Activated CD8-positive, alpha-beta memory T cell treated with anti-CD3 and anti-CD28 coated beads for 4 hours (primary cell): Measurements from ENCODE around the gene SAAL1.

Experiments
- DNase-seq, 2 donors: peaks; one replicate each; pipeline ENCODE4 v3.0.0-alpha.2; 2020; ENCODE audit warnings: low read depth in 2 of 2

The SAAL1 gene

DNA sequence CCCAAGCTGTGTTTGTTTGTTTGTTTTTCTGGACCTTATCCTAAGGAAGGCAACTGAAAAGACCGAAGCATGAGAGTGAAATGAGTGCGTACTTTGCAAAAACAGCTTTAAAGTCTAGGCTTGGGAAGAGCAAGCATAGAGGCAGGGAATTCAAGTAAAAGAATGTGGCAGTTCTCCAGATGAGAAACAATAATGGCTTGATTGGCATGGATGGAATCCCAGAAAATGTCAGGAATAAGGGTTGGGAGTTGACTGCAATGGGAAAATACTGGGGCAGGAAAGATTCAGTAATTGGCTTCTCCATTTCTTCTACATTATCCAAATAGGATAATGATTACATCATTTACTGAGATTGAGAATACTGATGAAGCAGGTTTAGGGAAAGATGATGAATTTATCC lies 17.5 kb downstream of the SAAL1 start:
- DNase-seq: no peak

DNA sequence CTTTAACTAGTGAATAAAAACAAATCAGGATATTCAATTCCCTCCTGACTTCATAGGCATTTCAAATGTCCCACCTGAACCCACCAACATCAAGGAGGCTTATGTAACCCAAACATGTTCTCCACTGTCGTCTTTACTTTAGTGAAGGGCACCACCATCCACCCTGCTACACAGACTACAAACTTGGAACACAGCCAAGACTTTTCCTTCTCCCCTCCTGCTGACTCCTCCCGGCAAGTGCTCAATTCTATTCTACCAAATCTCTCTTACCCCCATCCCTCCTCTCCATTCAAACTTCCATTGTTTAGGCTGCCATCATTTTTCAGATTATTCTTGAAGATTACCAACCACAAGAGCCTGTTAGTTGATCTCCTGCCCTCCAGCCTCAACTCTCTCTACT lies 24.3 kb downstream of the SAAL1 start:
- no peak for DNase-seq

DNA sequence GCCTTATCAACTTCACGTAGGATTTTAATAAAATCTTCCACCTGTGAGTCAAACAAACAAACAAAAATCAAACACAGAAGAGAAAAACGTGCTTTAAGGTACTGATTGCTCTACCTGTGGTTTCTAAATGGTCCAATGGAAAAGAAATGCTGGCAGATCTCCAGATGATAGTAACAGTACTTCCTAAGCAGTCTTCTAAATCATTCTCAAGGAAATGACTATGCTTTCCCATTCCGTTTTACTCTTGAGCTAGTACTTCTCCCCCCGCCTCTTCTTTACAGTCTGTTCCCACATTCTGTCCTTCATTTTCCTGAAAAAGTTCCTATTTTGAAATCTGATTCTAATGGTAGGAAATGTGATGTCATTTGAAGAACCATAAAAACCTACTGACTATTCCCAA lies 25.4 kb downstream of the SAAL1 start:
- DNase-seq: no peak

DNA sequence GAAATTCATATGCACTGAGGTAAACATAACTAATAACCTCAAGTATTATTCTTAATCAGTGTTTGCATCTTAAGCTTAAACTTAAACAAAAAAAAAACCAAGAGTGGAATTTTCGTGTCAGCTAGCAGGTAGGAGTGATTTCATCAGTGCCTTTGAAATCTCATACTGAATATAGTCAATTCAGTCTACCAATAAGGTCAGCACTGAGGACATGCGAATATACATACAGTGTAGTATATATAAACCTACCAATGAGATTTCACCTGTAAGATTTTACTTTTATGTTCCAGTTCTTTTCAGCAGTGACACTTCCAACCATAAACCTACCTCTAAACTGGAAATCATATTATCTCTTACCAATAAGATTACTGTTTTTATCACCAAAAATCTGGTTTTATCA lies 27.0 kb downstream of the SAAL1 start:
- no peak for DNase-seq

DNA sequence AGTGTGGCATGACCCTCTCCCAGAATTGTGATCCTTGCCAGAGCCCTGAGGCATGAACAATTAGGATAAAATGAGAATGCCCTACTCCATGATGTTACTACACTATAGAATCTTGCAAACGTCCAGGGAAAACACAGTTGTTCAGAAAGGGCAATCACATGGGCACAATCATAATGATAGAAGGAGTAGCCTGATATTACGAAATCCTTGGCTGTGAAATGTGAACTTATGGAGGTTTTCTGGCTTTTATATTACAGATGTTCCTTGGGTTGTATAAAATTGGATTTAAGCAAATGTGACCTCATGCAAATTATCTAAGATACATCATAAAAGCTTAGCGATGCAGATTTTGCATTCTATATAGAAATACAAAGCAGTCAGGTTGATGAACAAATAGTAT lies 30.4 kb downstream of the SAAL1 start:
- DNase-seq: no peak

DNA sequence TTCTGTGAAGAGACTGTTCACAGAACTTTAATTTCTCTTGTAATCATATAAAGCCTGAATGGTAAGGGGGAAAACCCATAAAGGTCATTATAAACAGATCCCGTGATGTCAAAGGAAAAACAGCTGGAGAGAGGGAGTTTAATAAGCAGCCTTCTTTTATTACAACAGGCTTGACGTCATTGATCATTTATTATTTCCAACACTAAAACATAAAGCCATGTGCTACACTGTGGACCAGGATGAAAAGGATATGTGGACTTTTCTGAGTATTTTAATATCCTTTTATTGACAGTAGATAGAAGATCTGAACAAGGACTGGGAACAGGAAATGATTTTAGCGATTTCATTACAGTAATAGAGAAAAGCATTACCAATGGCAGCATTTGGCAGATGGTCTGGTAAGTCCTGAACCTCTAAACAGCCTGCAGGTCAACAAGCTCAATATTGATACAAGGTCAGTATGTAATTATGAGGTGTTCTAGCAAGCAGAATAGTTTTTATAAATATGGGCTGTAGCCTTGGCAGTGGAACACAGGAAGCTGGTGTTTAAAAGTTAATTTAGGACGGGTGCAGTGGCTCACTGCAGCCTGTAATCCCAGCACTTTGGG lies 34.7 kb downstream of the SAAL1 start:
- no peak for DNase-seq

DNA sequence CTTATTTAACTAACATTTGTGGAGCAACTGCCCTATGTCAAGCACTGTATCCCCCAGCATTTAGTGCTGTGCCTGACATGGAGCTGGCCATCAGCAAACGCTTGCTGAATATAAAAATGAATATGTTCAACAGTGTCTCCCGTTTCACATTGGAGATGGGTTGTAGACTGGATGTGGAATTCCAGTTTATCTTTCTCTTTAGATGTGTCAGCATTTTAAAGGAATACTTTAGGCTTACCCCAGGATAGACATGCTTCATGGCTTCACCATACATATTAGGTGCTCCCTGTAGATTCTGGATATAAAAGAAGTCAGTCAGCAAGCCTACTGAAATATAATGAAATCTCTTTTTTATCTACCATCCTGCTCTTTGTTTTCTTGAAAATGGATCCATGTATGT lies 38.5 kb downstream of the SAAL1 start:
- no peak for DNase-seq

DNA sequence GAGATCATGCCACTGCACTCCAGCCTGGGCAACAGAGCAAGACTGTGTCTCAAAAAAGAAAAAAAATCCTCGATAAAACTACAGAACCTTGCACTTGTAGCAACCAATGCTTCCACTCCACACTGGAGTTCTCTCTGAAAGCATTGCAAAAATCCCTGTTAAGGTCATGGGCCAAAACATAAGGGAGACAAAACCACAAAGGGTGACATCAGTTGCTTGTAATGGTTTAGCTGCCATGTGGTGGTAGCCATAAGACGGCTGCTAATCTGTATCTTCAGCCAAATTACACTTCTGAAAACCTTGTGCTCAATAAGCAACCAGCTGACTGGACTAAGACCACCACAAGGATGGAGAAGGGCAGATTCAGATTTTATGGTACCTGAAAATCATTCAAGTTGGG lies 39.3 kb downstream of the SAAL1 start:
- no peak for DNase-seq

DNA sequence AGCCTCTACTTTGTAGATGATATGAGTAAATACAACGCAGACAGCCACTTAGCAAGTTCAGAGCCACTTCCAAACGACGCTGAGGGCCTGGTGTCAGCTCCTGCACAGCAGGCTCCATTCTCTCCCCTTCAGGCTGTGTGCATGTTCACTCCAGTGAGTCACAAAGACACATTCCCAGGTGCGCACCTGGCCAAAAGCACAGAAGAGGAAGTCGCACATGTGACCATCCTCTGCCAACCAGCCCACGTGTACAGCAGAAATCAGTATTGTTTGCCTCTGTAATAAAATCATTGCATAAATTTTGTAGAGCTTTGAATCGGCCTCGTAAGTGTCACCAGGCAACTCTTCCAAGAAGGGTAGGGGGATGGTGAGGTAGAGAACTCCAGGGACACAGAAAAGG lies 40.3 kb downstream of the SAAL1 start:
- no peak for DNase-seq

DNA sequence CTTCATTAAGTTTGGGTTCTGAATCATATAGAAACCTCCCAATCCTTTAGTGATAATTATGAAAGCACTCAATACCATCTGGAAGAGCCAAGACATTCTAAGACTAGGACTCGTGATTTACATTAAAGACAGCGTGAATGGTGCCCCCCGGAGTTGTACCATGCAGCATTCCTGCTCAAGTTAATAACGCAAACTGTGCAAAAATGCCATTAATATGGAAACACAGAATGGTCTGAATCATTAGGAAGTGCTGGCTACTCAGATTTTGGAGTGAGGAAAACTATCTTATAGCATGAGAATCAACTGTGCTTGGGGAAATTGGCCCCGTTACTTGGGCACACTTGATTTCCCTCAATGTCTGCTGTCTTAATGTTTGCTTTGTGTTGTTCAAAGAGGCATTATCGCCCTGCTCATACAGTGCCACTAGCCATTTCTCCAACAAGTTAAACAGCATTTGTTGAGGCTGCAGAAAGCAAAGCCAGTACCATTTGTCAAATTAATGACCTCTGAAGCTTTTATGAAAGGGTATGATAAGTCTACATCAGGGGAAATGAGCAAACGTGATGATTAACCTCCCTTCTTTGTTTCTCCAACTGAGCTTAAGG lies 41.3 kb downstream of the SAAL1 start:
- DNase-seq: no peak

DNA sequence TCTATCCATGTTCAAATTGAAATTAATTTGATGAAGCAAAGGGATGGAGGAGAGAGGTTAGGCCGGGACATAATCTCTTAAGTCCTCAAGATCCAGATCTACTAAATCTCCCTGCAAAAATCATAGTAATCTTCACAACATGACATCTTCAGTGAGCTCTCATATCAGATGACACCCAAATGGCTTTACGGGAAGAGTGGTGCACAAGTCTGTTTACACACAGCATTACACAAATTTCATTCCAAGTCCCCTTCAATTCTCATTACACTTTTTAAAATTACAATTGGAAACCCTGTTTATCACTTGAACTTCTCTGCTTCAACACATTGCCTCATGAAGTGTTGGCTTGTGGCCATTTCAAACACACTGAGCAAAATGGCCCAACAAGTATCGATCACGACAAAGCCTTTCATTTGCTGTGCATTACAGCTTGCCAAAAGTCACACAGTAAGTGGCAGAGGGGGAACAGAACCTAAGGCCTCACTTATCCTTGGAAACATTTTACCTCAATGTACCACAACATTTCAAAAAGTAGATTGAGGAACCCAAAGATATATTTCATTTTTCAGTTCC lies 41.9 kb downstream of the SAAL1 start:
- no peak for DNase-seq

DNA sequence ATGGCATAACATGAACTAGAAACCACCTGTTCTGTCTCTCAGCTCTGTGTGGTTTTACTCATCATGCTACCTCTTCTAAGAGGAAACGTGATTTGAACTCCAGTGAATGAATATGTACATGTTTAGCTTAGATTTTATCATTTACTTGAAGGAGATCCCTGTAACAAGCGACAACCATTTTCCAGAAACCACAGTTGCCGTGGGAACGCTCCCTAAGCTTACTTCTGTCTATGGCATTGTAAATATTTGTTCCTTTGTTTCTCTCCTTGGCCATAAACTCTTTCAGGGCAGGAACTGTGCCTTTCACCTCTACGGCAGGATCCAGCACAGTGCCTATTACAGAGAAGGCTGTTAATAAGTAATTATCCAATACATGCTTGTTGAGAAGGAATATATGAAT lies 42.8 kb downstream of the SAAL1 start:
- DNase-seq: no peak

DNA sequence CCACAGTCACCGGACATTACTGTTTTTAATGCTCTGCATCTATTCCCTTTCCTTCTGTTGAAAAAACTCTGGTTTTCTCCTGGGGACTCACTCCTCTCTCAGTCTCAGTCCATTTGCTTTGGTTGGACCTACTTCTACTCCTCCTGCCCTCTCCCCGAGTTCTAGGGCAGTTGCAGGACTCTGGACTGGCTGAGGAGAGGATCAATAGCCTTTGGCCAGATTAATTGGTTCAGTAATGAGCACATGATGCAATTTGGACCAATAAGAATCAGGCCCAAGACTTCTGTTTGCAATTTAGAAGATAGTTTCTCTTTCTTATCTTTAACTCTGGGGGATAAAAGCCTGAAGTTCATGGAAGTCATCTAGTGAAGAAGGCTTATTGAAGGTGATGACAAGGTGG lies 44.5 kb downstream of the SAAL1 start:
- DNase-seq: no peak

DNA sequence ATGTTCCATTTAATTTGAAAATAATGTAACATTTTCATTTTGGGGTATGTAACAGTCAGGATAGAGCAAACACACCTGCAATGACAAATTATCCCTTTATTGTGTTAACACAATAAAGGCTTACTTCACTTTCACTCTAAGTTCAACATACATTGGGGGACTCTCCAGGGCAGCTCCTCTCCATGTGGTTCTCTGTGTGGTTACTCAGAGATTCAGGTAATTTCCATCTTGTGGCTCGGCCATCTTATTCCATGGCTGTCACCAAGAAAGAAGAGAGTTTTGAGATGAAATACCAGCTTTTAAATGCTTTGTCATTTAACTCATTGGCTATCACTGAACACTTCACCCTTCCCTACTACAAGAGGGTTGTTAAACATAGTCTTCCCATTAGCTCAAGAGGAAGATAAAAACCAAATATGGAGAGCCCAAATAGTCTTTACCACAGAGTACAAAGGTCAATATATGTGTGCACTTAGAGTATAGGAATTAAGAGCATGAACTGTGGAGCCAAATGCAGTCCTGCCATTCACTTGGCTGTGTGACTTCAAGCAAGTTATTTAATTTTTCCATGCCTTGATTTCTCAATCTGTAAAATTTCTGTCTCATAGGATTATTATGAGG lies 49.2 kb downstream of the SAAL1 start:
- no peak for DNase-seq

DNA sequence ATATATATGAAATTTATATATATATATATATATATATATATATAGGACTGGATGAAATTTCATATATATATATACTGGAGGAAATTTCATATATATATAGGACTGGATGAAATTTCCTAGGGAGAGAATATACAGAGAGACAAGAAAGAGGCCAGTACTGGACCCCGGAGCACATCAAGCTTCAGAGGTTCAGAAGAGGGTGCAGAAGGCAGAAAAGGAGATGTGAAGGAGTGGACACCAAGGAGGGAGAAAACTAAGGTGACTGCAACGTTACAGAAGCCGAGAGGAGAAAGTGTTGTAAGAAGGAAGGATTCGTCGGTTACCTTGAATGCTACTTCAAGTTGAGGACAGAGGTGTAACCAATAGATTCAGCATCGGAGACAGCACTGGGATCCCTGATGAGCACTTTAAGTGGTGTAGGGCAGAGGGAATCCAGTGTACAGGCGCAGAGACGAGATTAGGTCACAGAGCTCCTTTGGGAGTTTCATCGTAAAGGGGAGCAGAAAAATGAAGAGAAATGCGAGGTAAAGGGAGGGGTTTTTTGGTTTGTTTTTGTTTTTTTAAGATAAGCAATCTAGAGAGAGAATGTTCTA lies 51.3 kb downstream of the SAAL1 start:
- DNase-seq: no peak

DNA sequence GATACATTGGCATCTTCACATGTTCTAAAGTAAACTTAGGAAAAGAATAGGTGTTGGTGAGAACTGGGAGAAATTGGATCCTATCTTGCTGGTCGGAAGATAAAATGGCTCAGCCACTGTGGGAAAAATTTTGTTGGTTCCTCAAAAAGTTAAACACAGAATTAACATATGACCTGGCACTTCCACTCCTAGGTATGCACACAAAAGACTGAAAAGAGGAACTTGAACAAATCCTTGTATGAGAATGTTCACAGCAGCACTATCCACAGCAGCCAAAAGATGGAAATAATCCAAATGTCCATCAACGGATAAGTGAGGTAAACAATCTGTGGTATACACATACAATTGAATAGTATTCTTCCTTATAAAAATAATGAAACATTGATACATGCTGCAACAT lies 55.0 kb downstream of the SAAL1 start:
- no peak for DNase-seq

DNA sequence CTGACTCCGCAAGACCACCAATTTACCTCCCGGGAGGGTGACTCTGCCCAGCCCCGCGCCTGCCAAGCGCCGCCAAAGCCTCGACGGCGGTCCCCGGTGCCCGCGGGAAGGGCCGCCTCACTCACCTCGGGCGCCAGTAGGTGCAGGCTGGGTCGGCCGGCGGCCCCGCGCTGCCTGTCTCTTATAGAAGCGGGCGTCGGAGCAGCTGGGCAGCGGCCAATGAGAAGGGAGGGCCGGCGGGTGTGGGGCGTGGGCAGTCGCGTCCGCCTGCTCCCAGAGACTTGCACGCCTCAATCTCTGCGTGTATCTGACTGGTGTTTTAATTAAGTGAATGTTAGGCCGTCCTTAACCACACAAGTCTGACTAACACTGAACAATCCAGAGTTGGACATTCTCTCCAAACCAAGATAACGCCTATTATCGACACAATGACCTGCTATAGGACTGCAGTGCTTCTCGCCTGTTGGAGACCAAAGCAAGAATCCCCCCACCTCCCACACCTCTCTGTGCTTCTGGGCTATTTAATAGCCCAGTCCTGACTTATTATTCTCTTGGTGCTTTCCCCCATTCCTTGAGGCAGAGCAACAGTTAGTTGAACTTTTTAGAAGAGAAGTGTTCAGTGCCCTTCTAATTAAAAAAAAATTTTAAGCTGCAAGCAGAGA lies 59.6 kb downstream of the SAAL1 start, which contains the start of gene TPH1:
Gene TPH1 (minus strand): TSS at position 154 of the 662 bp plus-strand sequence. CDS start 5,507 bp downstream, outside the sequence.
- DNase-seq: no peak

DNA sequence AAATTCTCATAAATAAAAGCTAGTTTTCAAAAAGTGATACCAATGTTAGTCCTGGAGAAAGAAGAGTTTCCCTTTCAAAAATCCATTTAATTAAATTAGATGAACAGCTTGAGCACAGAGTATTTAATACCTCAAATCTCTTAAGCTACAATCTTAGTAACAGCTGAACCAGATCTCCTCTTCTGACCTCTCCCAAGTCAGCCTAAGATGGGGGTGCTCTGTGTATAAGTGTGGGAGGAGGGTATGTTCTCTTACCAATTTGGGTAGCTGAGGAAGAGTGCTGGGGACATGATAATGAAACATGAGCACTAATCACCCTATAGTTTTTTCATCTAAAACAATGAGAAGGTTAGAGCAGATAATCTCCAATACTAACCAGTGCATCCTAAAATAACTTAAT lies 69.4 kb downstream of the SAAL1 start:
- DNase-seq: no peak
